C4-2B (cell line): ENCODE measurements around the gene FDPS.

Source experiments
- ZFX ChIP-seq: fragments of 450-650 bp; IDR thresholded peaks from 2 replicates; pipeline ENCODE4 v1.6.1; 2017
- TF ChIP-seq, protein P1 (sequence below): fragments of 450-650 bp; conservative IDR thresholded peaks from 2 replicates; pipeline ENCODE4 v1.5.1; 2017; ENCODE audit warnings: mild to moderate bottlenecking

DNA sequence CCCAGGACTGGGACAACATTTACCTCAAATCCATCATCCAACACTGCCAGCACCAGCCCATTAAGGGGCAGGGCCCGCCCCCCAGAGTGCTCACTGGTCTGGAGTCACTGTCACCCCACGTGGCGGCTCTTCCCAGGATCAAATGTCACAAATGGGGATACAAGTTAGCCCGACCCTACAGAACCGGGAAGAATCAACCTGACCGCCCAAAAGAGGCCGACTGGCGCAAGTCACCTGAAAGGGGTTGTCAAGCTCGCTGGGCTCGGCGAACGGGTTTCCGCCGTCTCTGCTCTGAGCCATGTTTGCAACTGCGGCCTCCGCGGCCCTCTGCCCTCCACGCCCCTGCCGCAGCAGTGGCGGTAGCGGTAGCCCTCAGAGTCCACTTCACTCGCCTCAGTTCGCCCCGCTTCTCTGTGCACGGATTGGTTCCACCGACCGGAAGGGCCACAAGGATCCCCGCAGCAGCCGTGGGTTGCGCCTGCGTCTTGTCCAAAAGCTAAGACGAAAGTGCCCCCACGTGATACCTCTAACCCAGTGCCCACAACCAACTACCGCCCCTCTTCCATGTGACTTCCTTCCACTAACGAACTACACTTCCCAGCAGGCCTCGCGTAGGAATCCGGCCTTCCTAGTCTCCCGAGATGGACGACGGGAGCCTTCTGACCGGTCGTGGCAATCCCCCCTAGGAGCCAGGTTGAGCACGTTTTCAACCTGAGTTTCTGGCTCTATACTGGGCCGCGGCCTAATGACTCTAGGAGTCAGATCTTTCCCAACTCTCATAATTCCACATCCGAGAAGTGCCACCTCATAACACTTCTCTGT is 46.6 kb upstream of the FDPS start, which contains the start of gene SCAMP3:
- TF ChIP-seq, protein P1, sequence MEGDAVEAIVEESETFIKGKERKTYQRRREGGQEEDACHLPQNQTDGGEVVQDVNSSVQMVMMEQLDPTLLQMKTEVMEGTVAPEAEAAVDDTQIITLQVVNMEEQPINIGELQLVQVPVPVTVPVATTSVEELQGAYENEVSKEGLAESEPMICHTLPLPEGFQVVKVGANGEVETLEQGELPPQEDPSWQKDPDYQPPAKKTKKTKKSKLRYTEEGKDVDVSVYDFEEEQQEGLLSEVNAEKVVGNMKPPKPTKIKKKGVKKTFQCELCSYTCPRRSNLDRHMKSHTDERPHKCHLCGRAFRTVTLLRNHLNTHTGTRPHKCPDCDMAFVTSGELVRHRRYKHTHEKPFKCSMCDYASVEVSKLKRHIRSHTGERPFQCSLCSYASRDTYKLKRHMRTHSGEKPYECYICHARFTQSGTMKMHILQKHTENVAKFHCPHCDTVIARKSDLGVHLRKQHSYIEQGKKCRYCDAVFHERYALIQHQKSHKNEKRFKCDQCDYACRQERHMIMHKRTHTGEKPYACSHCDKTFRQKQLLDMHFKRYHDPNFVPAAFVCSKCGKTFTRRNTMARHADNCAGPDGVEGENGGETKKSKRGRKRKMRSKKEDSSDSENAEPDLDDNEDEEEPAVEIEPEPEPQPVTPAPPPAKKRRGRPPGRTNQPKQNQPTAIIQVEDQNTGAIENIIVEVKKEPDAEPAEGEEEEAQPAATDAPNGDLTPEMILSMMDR, result no peak
- peak; percentile 49; the same call in 1 of the 2 replicates for TF ChIP-seq ZFX
